HG03460 (cell line): Measurements from ENCODE around the gene NSD2.

Experiments used
- ATAC-seq: cut with Tn5 transposase; IDR thresholded peaks from one replicate; pipeline ENCODE4 v1.9.1; 2021; ENCODE audit not compliant: unreplicated experiment

Gene NSD2

GRCh38 chr4:1982124-1983052 is 111.2 kb downstream of the NSD2 start:
- no peak for ATAC-seq

GRCh38 chr4:1983053-1983845 is 112.1 kb downstream of the NSD2 start:
- ATAC-seq: no peak

- ATAC-seq: no peak
Observed at GRCh38 chr4:1983846-1984405, 112.7 kb downstream of the NSD2 start.

- no peak for ATAC-seq
Observed at GRCh38 chr4:1984406-1985191, 113.4 kb downstream of the NSD2 start.

- ATAC-seq: no peak
Observed at GRCh38 chr4:1985294-1985693, 114.1 kb downstream of the NSD2 start.

GRCh38 chr4:1985780-1986577 is 114.8 kb downstream of the NSD2 start:
- no peak for ATAC-seq

- no peak for ATAC-seq
Observed at GRCh38 chr4:1986578-1987210, 115.5 kb downstream of the NSD2 start.

- ATAC-seq: no peak
Observed at GRCh38 chr4:1987296-1987695, 116.1 kb downstream of the NSD2 start.

GRCh38 chr4:1987721-1988326 is 116.6 kb downstream of the NSD2 start:
- ATAC-seq: no peak

- ATAC-seq: no peak
Observed at GRCh38 chr4:1988327-1988724, 117.1 kb downstream of the NSD2 start.

- no peak for ATAC-seq
Observed at GRCh38 chr4:1989533-1990347, 118.5 kb downstream of the NSD2 start.

GRCh38 chr4:1990348-1990645 is 119.1 kb downstream of the NSD2 start:
- no peak for ATAC-seq

- ATAC-seq: no peak
Observed at GRCh38 chr4:1990676-1991075, 119.5 kb downstream of the NSD2 start.

- ATAC-seq: no peak
Observed at GRCh38 chr4:1991087-1991486, 119.9 kb downstream of the NSD2 start.

- ATAC-seq: no peak
Observed at GRCh38 chr4:1991596-1992434, 120.6 kb downstream of the NSD2 start.

GRCh38 chr4:1992468-1993168 is 121.4 kb downstream of the NSD2 start:
- ATAC-seq: no peak

- no peak for ATAC-seq
Observed at GRCh38 chr4:1993169-1993516, 122.0 kb downstream of the NSD2 start.
